Fibroblast of lung (primary cell): ENCODE results near the gene INPP4A. TPM values are rescaled to one million over a fixed set of nuclear protein-coding genes. Genes with fewer than 3 reads are reported as not detected.

ENCODE experiments used
- DNase-seq, 2 donors: peaks; one replicate each; pipeline versions ENCODE4 v3.0.0 to v3.0.0-alpha.2; 2010; ENCODE audit warnings: low read depth in 2 of 2
- H2AFZ ChIP-seq: 2 replicates; pipeline ENCODE4 v1.5.1; 2012; ENCODE audit warnings: low read length, control low read depth, inconsistent platforms
- H3K27ac ChIP-seq: 2 replicates; pipeline ENCODE4 v1.5.1; 2011; ENCODE audit warnings: low read length, control low read depth; ENCODE audit not compliant: insufficient read depth
- H3K27me3 ChIP-seq: 2 replicates; pipeline ENCODE4 v1.5.1; 2011; ENCODE audit warnings: mild to moderate bottlenecking, low read length; ENCODE audit not compliant: control insufficient read depth, insufficient read depth
- H3K36me3 ChIP-seq: 2 replicates; pipeline ENCODE4 v1.5.1; 2011; ENCODE audit warnings: low read length; ENCODE audit not compliant: control insufficient read depth, insufficient read depth
- H3K4me1 ChIP-seq: 2 replicates; pipeline ENCODE4 v1.5.1; 2011; ENCODE audit warnings: low read length; ENCODE audit not compliant: control insufficient read depth, insufficient read depth; ENCODE audit errors: extremely low read depth
- H3K4me2 ChIP-seq: 2 replicates; pipeline ENCODE4 v1.5.1; 2011; ENCODE audit warnings: low read length, control low read depth; ENCODE audit not compliant: insufficient read depth; ENCODE audit errors: extremely low read depth
- H3K4me3 ChIP-seq, 4 experiments: fragments of 200-600 bp in 1 of 4; sonication (generic) in 1 of 4; replicated peaks in 1 of 4; 2 replicates each; pipeline ENCODE4 v1.5.1; 2011 to 2016; ENCODE audit warnings: low read length in 4 of 4, low read depth in 3 of 4, mild to moderate bottlenecking in 3 of 4, control low read depth in 2 of 4, inconsistent platforms in 1 of 4, mixed read lengths in 1 of 4; ENCODE audit not compliant: insufficient read depth in 1 of 4; ENCODE audit errors: control extremely low read depth in 1 of 4
- H3K79me2 ChIP-seq: 2 replicates; pipeline ENCODE4 v1.5.1; 2012; ENCODE audit warnings: mild to moderate bottlenecking, low read length, inconsistent platforms; ENCODE audit not compliant: control insufficient read depth, insufficient read depth
- H3K9ac ChIP-seq: 2 replicates; pipeline ENCODE4 v1.5.1; 2011; ENCODE audit warnings: mild to moderate bottlenecking, low read length, control low read depth; ENCODE audit not compliant: insufficient read depth
- H3K9me3 ChIP-seq: 2 replicates; pipeline ENCODE4 v1.5.1; 2012; ENCODE audit warnings: low read depth, low read length; ENCODE audit not compliant: control insufficient read depth, insufficient read depth
- H4K20me1 ChIP-seq: 2 replicates; pipeline ENCODE4 v1.5.1; 2011; ENCODE audit warnings: low read length; ENCODE audit not compliant: control insufficient read depth, insufficient read depth; ENCODE audit errors: extremely low read depth
- CTCF ChIP-seq, 2 donors: IDR thresholded peaks in 1 of 2; conservative IDR thresholded peaks in 1 of 2; 1 replicate in 1 of 2; 2 replicates in 1 of 2; pipeline ENCODE4 v1.5.1; 2011 to 2012; ENCODE audit warnings: low read length in 2 of 2, control low read depth in 1 of 2, inconsistent platforms in 1 of 2, low read depth in 1 of 2, mild to moderate bottlenecking in 1 of 2
- EZH2 ChIP-seq: IDR thresholded peaks from 2 replicates; pipeline ENCODE4 v1.5.1; 2012; ENCODE audit warnings: low read length, control low read depth, mild to moderate bottlenecking; ENCODE audit errors: missing control alignments
- polyA plus RNA-seq, 2 donors: library from polyadenylated mRNA; depleted of rRNA in 1 of 2; stranded (reverse) in 1 of 2; unstranded in 1 of 2; fragments of >200 nt; gene quantifications; 2 replicates each; pipeline ENCODE4 v1.2.1, GENCODE V29; 2011 to 2012; ENCODE audit warnings: missing spikeins in 1 of 2
- total RNA-seq: library from RNA; depleted of rRNA; stranded (reverse); fragments of >200 nt; gene quantifications from 2 replicates; pipeline ENCODE4 v1.2.1, GENCODE V29; 2014

INPP4A gene
- total and polyA plus RNA-seq, 2 donors (not counting 1 experiment from before 2014, with no cell fraction given) = 10.2 to 26.1 TPM

- H3K9me3 ChIP-seq = no peaks in the 10 kb centered on the region
- no peak overlapping the region for H3K4me3 ChIP-seq
- DNase-seq = no peak
- no peak overlapping the region for H2AFZ ChIP-seq
- peaks cover 7% of the 10 kb centered on the region for H3K79me2 ChIP-seq
- no peak overlapping the region for H3K4me2 ChIP-seq
- H4K20me1 ChIP-seq = no peaks in the 10 kb centered on the region
- no peak overlapping the region for H3K9ac ChIP-seq
- no peaks in the 10 kb centered on the region for H3K36me3 ChIP-seq
- no peak for TF ChIP-seq EZH2
- TF ChIP-seq CTCF (conservative IDR thresholded peaks at IDR 0.05 in 1 of 2, IDR thresholded peaks at IDR 0.05 in 1 of 2; ENCODE audit: low read depth in 1 of 2, low read length in 2 of 2) = no peak
- no peaks in the 10 kb centered on the region for H3K27me3 ChIP-seq
- H3K4me1 ChIP-seq = peaks cover 9% of the 10 kb centered on the region
- no peak overlapping the region for H3K27ac ChIP-seq
These were observed 8.4 kb downstream of the INPP4A start for GRCh38 chr2:98453083-98453482.

DNA sequence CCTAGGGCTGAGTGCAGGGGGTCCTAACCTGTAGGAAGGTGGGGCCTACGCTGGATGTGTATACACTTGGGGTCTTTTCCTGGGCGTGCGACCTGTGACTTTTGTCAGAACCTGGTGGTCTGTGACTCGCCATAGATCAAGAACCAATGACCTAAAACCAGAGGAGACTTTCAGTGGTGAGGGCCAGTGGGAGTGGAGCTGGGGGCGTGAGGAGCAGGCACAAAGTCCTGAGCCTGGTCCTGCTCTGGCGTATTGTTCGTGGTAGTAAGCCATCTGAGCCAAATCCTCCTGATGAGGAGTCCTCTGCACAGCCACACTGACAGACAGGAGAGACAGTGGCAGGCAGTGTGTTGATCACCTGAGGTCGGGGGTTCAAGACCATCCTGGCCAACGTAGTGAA is 8.9 kb downstream of the INPP4A start:
- Histone ChIP-seq H3K36me3 (no peaks in the 10 kb centered on the region), H3K4me1 (peaks cover 9% of the 10 kb centered on the region), H3K27ac (no peak overlapping the region), H4K20me1 (no peaks in the 10 kb centered on the region), H3K9me3 (no peaks in the 10 kb centered on the region), H3K79me2 (peaks cover 8% of the 10 kb centered on the region), H3K27me3 (no peaks in the 10 kb centered on the region), H3K4me2 (no peak overlapping the region), H3K9ac (no peak overlapping the region), H3K4me3 (no peak overlapping the region), H2AFZ (no peak overlapping the region)
- TF ChIP-seq EZH2 (no peak), CTCF (conservative IDR thresholded peaks at IDR 0.05 in 1 of 2, IDR thresholded peaks at IDR 0.05 in 1 of 2; ENCODE audit: low read depth in 1 of 2, low read length in 2 of 2) (no peak)
- no peak for DNase-seq

GRCh38 chr2:98454073-98454472 is 9.4 kb downstream of the INPP4A start:
- no peak overlapping the region for H3K4me2 ChIP-seq
- H3K4me1 ChIP-seq = peaks cover 9% of the 10 kb centered on the region
- H3K36me3 ChIP-seq = no peaks in the 10 kb centered on the region
- no peaks in the 10 kb centered on the region for H4K20me1 ChIP-seq
- no peak overlapping the region for H3K4me3 ChIP-seq
- no peaks in the 10 kb centered on the region for H3K27me3 ChIP-seq
- H3K79me2 ChIP-seq = peaks cover 13% of the 10 kb centered on the region
- H3K9ac ChIP-seq = no peak overlapping the region
- H2AFZ ChIP-seq = no peak overlapping the region
- TF ChIP-seq CTCF (conservative IDR thresholded peaks at IDR 0.05 in 1 of 2, IDR thresholded peaks at IDR 0.05 in 1 of 2; ENCODE audit: low read depth in 1 of 2, low read length in 2 of 2) = no peak
- TF ChIP-seq EZH2 = no peak
- DNase-seq = no peak
- H3K9me3 ChIP-seq = no peaks in the 10 kb centered on the region
- H3K27ac ChIP-seq = no peak overlapping the region
